OCI-LY3 (cell line): Measurements from ENCODE around the gene MCOLN2.

Experiments
- H2AFZ ChIP-seq: fragments of 200-600, 300-600 bp; shearing (Covaris generic); 2 replicates; pipeline ENCODE4 v1.6.0; 2014; ENCODE audit warnings: antibody characterized with exemption, low read depth, low read length
- H3K27ac ChIP-seq: fragments of 200-600, 300-600 bp; sonication (generic); 2 replicates; pipeline ENCODE4 v1.5.1; 2014; ENCODE audit warnings: mild to moderate bottlenecking, low read length, moderate library complexity, mixed read lengths
- H3K27me3 ChIP-seq: fragments of 200-600, 300-600 bp; sonication (generic); 2 replicates; pipeline ENCODE4 v1.6.1; 2014; ENCODE audit warnings: low read depth, low read length, mixed read lengths
- H3K36me3 ChIP-seq: fragments of 200-600, 300-600 bp; sonication (generic); replicated peaks from 2 replicates; pipeline ENCODE3; 2014; ENCODE audit warnings: low read depth, low read length, mixed read lengths
- H3K4me1 ChIP-seq: fragments of 300-600, 200-600 bp; sonication (generic); 2 replicates; pipeline ENCODE4 v1.6.1; 2014; ENCODE audit warnings: low read length, mixed read lengths
- H3K4me2 ChIP-seq: fragments of 200-600, 300-600 bp; sonication (generic); 2 replicates; pipeline ENCODE4 v1.6.1; 2014; ENCODE audit warnings: low read length, mixed read lengths
- H3K4me3 ChIP-seq: fragments of 300-600, 200-600 bp; sonication (generic); 2 replicates; pipeline ENCODE4 v1.5.1; 2014; ENCODE audit warnings: antibody characterized with exemption, mild to moderate bottlenecking, low read length, moderate library complexity
- H3K79me2 ChIP-seq: fragments of 300-600, 200-600 bp; shearing (Covaris generic); 2 replicates; pipeline ENCODE4 v1.6.1; 2014; ENCODE audit warnings: mild to moderate bottlenecking, low read length, mixed read lengths
- H3K9ac ChIP-seq: fragments of 300-600, 200-600 bp; shearing (Covaris generic); 2 replicates; pipeline ENCODE4 v1.6.0; 2014; ENCODE audit warnings: mild to moderate bottlenecking, low read length, moderate library complexity
- H3K9me3 ChIP-seq: fragments of 200-600, 300-600 bp; shearing (Covaris generic); 2 replicates; pipeline ENCODE4 v1.6.1; 2014; ENCODE audit warnings: low read length, mixed read lengths; ENCODE audit not compliant: insufficient read depth
- H4K20me1 ChIP-seq: fragments of 200-600, 300-600 bp; sonication (generic); 2 replicates; pipeline ENCODE4 v1.6.1; 2016; ENCODE audit warnings: low read length, mixed read lengths; ENCODE audit not compliant: insufficient read depth
- EZH2phosphoT487 ChIP-seq: fragments of 200-600 bp; shearing (Covaris generic); IDR thresholded peaks from 2 replicates; pipeline ENCODE4 v1.6.1; 2018; ENCODE audit warnings: antibody characterized with exemption, mixed run types, low read depth
- TF ChIP-seq, protein P1 (sequence below): fragments of 200-600, 300-600 bp; sonication (generic); IDR thresholded peaks from 2 replicates; pipeline ENCODE4 v1.5.1; 2014; ENCODE audit warnings: antibody characterized with exemption, low read length, low read depth

Gene MCOLN2

DNA sequence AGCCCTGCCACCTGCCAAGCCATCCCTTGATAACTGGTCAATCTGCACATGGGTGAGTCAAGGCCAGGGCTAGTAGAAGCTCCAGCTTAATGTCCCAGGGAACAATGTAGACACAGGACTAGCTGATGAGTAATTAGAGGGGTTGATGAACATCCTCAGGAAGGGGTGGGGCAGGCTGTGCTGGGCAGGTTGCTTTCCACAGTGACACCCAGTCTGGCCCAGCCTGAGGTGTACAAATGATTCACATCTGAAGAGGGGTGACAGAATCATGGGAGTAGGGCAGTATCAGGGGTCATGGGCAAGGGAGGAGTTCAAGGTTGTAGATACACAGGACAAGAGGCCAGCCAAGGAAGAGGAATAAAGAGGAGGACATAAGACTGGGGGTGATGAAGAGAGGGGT lies 108.2 kb downstream of the MCOLN2 start:
- H3K36me3 ChIP-seq: no peaks in the 10 kb centered on the region
- no peaks in the 10 kb centered on the region for H3K27me3 ChIP-seq
- no peaks in the 10 kb centered on the region for H3K79me2 ChIP-seq
- H3K9ac ChIP-seq: no peak overlapping the region
- H3K9me3 ChIP-seq: no peaks in the 10 kb centered on the region
- no peak overlapping the region for H3K27ac ChIP-seq
- no peaks in the 10 kb centered on the region for H3K4me1 ChIP-seq
- TF ChIP-seq, protein P1, sequence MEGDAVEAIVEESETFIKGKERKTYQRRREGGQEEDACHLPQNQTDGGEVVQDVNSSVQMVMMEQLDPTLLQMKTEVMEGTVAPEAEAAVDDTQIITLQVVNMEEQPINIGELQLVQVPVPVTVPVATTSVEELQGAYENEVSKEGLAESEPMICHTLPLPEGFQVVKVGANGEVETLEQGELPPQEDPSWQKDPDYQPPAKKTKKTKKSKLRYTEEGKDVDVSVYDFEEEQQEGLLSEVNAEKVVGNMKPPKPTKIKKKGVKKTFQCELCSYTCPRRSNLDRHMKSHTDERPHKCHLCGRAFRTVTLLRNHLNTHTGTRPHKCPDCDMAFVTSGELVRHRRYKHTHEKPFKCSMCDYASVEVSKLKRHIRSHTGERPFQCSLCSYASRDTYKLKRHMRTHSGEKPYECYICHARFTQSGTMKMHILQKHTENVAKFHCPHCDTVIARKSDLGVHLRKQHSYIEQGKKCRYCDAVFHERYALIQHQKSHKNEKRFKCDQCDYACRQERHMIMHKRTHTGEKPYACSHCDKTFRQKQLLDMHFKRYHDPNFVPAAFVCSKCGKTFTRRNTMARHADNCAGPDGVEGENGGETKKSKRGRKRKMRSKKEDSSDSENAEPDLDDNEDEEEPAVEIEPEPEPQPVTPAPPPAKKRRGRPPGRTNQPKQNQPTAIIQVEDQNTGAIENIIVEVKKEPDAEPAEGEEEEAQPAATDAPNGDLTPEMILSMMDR: no peak
- no peak for TF ChIP-seq EZH2phosphoT487
- H3K4me2 ChIP-seq: no peak overlapping the region
- H2AFZ ChIP-seq: no peak overlapping the region
- no peaks in the 10 kb centered on the region for H4K20me1 ChIP-seq
- H3K4me3 ChIP-seq: no peak overlapping the region

DNA sequence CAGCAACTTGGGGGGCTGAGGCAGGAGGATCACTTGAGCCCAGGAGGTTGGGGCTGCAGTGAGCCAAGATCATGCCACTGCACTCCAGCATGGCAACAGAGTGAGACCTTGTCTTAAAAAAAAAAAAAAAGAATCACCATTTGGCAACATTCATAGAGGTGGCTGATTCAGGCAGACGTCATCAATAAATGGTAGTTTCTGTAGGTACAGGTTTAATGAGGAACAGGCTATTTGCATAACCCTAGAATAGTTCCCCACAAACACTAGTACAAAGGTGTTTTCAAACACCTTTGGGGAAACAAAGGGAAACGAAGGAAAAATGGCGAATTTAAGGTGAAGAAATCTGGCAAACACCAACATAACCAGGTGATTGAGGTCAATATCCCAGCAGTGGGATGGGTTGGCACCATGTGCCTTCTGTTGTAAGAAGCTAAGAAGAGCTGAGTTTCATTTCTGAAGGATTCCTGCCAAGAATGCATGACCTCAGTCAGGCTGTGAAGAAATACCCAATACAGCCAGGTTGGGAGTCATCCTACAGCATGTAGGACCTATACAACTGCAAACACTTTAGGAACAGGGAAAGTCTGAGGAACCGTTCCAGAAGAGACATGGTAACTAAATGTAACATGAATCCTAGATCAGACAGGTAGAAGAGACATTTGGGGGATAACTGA lies 109.5 kb downstream of the MCOLN2 start:
- Histone ChIP-seq H3K9ac (no peak overlapping the region), H3K4me1 (no peaks in the 10 kb centered on the region), H3K27me3 (no peaks in the 10 kb centered on the region), H4K20me1 (no peaks in the 10 kb centered on the region), H3K36me3 (no peaks in the 10 kb centered on the region), H3K4me2 (no peak overlapping the region), H3K79me2 (no peaks in the 10 kb centered on the region), H3K27ac (no peak overlapping the region), H3K9me3 (no peaks in the 10 kb centered on the region), H3K4me3 (no peak overlapping the region), H2AFZ (no peak overlapping the region)
- TF ChIP-seq, protein P1: no peak
- TF ChIP-seq EZH2phosphoT487: no peak

DNA sequence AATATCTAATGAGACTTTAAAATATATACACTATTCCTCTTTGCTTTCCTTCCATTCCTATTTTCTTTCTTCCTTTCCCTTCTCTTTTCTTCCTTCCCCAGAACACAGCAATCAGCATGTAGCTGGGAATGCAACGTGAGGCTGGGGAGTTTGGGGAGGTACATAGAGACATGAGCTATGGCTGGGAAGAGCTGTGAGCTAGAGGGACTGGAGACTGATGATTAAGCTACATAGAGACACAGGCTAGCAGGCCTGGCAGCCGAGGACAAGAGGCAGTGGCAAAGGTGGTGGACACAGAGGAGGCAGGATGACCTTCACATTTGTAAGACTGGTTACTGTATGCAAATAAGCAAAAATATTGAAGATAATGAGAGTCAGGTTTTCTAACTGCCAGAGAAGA lies 111.4 kb downstream of the MCOLN2 start:
- no peaks in the 10 kb centered on the region for H3K79me2 ChIP-seq
- H3K4me3 ChIP-seq: no peak overlapping the region
- no peak overlapping the region for H3K27ac ChIP-seq
- TF ChIP-seq, protein P1: no peak
- no peak for TF ChIP-seq EZH2phosphoT487
- no peak overlapping the region for H3K4me2 ChIP-seq
- no peaks in the 10 kb centered on the region for H3K9me3 ChIP-seq
- H4K20me1 ChIP-seq: no peaks in the 10 kb centered on the region
- no peaks in the 10 kb centered on the region for H3K36me3 ChIP-seq
- H3K27me3 ChIP-seq: no peaks in the 10 kb centered on the region
- H3K9ac ChIP-seq: no peak overlapping the region
- no peaks in the 10 kb centered on the region for H3K4me1 ChIP-seq
- H2AFZ ChIP-seq: no peak overlapping the region

DNA sequence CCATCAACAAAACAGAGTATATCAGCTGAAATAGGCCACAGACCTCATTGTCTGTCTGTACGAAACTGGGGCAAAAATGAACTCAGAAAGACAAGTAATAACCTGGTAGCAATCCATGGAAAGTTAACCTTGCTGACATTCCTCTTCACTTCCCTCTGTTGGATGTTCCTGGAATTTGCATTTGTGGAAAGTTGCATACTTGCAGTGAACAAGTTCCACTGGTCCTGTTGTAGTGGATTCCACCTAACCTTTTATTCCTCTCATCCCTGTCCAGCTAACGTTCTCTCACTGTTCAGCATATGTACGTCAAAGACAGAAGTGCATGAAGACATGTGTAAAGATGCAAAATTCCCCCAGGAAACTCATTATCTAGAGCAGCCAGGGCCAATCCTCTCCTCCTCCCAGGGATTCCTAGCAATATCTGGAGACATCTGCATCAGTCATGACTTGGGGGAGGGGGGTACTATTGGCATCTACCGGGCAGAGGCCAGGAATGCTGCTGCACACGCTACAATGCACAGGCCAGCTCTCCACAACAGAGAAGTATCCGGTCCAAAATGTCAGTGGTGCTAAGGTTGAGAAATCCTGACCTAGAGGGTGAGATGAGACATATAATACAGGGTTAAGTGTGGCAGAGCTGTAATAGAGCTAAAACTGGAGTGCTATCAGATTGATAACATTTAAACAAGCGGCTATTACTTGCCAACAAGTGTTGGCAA lies 112.1 kb downstream of the MCOLN2 start:
- H3K27ac ChIP-seq: no peak overlapping the region
- no peaks in the 10 kb centered on the region for H3K27me3 ChIP-seq
- H3K79me2 ChIP-seq: no peaks in the 10 kb centered on the region
- H3K4me3 ChIP-seq: no peak overlapping the region
- H3K36me3 ChIP-seq: no peaks in the 10 kb centered on the region
- H2AFZ ChIP-seq: no peak overlapping the region
- H4K20me1 ChIP-seq: no peaks in the 10 kb centered on the region
- no peak overlapping the region for H3K9ac ChIP-seq
- no peaks in the 10 kb centered on the region for H3K4me1 ChIP-seq
- no peaks in the 10 kb centered on the region for H3K9me3 ChIP-seq
- H3K4me2 ChIP-seq: no peak overlapping the region
- TF ChIP-seq, protein P1: no peak
- TF ChIP-seq EZH2phosphoT487: no peak
